SJCRH30 (cell line): ENCODE data around the gene SACS. TPM values are rescaled to one million over a fixed set of nuclear protein-coding genes. Genes with fewer than 3 reads are reported as not detected.

Source experiments
- DNase-seq, 2 experiments: peaks; one replicate each; pipeline ENCODE4 v3.0.0-alpha.2; 2015 to 2020
- H3K27ac ChIP-seq: fragments of 250-450 bp; sonication (Bioruptor Pico); 2 replicates; pipeline ENCODE4 v1.5.1; 2020; ENCODE audit warnings: mild to moderate bottlenecking, moderate library complexity
- H3K27me3 ChIP-seq: fragments of 250-450 bp; sonication (Bioruptor Pico); 2 replicates; pipeline ENCODE4 v1.5.1; 2020; ENCODE audit warnings: mild to moderate bottlenecking, moderate library complexity
- H3K36me3 ChIP-seq: fragments of 250-450 bp; sonication (Bioruptor Pico); 2 replicates; pipeline ENCODE4 v1.5.1; 2020; ENCODE audit warnings: mild to moderate bottlenecking, moderate library complexity
- H3K4me1 ChIP-seq: fragments of 250-450 bp; sonication (Bioruptor Pico); 2 replicates; pipeline ENCODE4 v1.5.1; 2020; ENCODE audit warnings: mild to moderate bottlenecking, moderate library complexity
- H3K4me3 ChIP-seq: fragments of 250-450 bp; sonication (Bioruptor Pico); 2 replicates; pipeline ENCODE4 v1.5.1; 2020; ENCODE audit warnings: mild to moderate bottlenecking, moderate library complexity
- H3K9me3 ChIP-seq: fragments of 250-450 bp; sonication (Bioruptor Pico); replicated peaks from 2 replicates; pipeline ENCODE4 v1.5.1; 2020; ENCODE audit warnings: mild to moderate bottlenecking, moderate library complexity
- total RNA-seq: library from RNA; depleted of rRNA; stranded (reverse); fragments of >200 nt; shearing (Covaris generic); gene quantifications from 2 replicates; pipeline ENCODE4 v1.2.3, GENCODE V29; 2014

Gene SACS
- total RNA-seq, 1 experiment from 2014 or later = 107 TPM

DNA sequence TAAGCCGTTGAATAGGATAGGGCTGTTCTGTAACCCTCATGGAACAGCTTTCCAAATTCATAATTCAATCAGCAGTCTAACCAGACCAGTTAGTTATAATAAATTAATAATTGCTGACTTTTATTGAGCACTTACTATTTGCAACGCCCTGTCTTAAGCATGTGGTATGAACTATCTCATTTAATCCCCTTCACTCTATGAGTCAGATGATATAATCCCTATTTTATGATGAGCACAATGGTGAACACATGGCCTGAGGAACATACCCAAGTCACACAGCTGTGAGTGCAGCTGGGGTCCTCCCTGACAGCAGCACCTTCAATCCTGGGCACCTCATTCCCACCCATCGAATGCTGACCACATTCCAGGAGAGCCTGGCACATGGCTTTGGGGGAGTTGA, 28.0 kb upstream of the SACS start:
- Histone ChIP-seq H3K27ac (no peak overlapping the region), H3K27me3 (no peaks in the 10 kb centered on the region), H3K36me3 (no peaks in the 10 kb centered on the region), H3K4me1 (no peaks in the 10 kb centered on the region), H3K4me3 (no peak overlapping the region), H3K9me3 (no peaks in the 10 kb centered on the region)
- DNase-seq = no peak

DNA sequence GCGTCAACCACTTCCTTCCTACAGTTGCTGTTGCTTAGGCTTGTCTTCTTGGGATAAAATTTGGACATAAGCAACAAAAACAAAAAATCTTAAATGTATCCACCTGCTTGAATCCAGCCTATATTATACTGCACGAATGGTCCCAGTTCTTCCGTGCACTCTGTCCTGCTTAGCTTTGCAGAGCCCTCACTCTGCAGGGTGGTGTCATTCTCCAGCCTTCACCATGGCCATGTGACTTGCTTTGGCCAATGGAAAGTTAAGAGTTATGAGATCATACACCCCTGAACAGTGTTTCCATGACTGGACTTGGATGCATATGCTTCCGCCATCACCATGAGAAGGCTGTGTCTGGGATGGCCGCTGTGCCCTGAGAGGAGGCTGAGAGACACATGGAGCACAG, 27.4 kb upstream of the SACS start:
- no peak for DNase-seq
- H3K36me3 ChIP-seq = no peaks in the 10 kb centered on the region
- no peak overlapping the region for H3K27ac ChIP-seq
- H3K9me3 ChIP-seq = no peaks in the 10 kb centered on the region
- H3K4me3 ChIP-seq = no peak overlapping the region
- H3K27me3 ChIP-seq = no peaks in the 10 kb centered on the region
- H3K4me1 ChIP-seq = no peaks in the 10 kb centered on the region

DNA sequence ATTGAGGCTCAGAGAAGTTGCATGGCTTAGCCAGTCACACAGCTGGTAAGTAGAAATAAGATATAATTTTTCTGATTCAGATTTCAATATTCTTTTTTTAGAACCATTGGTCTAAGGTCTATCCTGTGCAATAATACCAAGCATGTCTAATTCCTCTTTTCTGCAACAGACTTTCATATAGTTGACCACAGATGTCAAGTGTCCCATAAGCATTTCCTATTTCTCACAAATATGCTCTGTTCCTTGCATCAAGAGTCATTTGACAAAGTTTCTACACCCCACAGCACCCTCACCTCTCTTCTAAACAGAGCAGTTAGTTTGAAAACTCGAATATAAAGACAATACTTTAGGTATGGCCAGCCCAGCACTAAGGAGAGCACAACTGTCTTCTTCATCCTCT, 26.8 kb upstream of the SACS start:
- Histone ChIP-seq H3K4me3 (no peak overlapping the region), H3K27me3 (no peaks in the 10 kb centered on the region), H3K9me3 (no peaks in the 10 kb centered on the region), H3K36me3 (no peaks in the 10 kb centered on the region), H3K27ac (no peak overlapping the region), H3K4me1 (no peaks in the 10 kb centered on the region)
- no peak for DNase-seq

DNA sequence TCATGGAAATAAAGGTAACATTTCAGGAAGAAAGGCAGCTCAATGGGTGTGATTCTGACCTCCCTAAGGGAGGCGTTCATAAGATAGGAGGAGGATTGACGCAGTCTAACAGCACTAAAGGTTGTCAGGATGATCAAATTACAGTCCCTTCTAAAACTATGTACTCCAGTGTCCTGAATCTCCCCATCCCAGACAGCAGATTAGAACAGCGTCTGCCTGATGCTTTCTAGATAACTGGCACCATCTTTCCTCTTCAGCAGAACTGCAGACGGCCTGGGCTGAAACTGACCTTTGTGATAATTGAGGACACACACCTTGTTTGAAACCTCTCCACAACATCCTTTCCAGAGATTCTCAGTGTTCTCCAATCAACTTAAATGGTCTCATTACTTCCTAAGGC, 25.5 kb upstream of the SACS start:
- H3K9me3 ChIP-seq = no peaks in the 10 kb centered on the region
- no peak overlapping the region for H3K4me3 ChIP-seq
- no peak for DNase-seq
- no peaks in the 10 kb centered on the region for H3K4me1 ChIP-seq
- no peaks in the 10 kb centered on the region for H3K36me3 ChIP-seq
- no peak overlapping the region for H3K27ac ChIP-seq
- no peaks in the 10 kb centered on the region for H3K27me3 ChIP-seq

DNA sequence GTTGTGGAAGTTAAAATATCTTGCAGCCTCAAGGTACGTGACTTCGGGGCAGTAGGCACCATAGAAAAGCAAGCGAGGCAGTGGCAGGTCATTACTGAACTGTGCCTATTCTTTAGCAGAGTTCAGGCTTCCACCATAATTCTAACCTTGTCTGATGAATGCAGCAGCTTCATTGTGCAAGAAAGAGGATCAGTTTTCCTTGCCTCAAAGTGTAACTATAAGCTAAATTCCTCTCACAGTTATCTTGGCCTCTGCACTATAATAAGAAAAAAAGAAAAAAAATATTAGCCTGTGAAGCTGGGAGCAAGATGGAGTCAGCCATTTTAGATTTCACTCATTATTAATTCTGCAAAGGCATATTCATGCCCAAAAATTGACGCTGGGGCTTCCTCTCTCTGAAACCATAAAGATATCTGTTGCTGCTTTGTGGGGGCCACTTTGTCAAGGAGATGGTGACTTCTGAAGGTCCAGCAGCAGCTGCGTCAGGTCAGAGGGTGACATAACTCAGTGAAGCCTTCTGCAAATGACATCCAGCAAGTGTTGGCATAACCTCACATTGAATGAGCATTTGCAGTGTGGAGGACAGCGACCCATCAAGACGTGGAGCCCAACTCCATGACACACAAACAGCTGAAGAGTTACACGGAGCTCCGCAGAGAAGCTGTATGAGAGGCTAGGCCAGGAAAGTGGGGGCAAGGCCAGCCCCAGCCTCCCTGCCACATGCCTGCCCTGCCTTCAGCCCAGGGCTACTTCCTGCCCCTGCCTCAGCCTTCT, 23.1 kb upstream of the SACS start:
- Histone ChIP-seq H3K27ac (no peak overlapping the region), H3K4me1 (peaks cover under 1% of the 10 kb centered on the region), H3K4me3 (no peak overlapping the region), H3K9me3 (no peaks in the 10 kb centered on the region), H3K36me3 (no peaks in the 10 kb centered on the region), H3K27me3 (no peaks in the 10 kb centered on the region)
- DNase-seq = no peak

DNA sequence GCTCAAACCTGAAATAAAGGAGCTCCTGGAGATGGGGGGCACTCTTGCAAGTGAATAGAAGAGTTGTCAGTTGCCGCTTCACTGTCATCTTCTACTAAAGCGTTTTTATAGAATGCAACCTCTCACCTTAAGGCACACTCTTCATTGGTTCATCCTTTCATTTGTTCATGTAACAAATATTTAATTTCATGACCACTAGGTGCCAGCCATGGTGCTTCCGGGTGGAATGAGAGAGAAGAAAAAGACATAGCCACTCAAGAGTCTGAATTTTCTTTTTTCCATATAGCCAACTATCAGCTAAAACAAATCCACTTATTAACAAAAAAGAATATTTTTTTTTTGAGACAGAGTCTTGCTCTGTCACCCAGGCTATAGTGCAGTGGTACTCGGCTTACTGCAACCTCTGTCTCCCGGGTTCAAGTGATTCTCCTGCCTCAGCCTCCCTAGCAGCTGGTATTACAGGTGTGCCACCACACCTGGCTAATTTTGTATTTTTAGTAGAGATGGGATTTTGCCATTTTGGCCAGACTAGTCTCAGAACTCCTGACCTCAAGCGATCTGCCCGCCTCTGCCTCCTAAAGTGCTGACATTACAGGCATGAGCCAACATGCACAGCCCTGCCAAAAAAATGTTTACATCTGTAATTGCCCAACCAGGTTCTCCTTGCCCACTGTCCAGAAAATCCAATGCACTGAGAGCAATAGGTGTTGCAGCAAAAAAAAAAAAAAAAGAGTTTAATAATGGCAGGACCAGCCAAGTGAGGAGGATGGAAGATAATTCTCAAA, 22.1 kb upstream of the SACS start:
- no peak for DNase-seq
- H3K4me3 ChIP-seq = no peak overlapping the region

DNA sequence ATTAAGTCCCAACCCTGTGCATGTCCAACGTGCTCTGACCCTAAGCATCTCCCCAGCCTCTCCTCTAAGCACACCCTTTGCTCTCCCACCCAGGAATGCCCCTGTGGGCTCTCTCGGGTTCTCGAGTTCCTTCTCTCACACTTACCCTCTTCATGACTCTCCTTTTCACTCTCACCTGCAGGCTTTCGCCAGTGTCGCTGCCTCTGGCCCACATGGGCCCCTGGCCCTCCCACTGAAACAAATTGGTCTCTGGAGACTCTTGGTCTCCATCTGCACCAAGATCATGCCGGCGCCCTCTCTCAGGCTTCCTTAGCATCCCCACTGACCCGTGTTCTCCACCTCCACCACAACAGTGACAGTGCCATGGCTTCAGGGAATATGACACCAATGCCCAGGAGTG, 19.6 kb upstream of the SACS start:
- H3K27me3 ChIP-seq = no peaks in the 10 kb centered on the region
- DNase-seq = no peak
- no peaks in the 10 kb centered on the region for H3K36me3 ChIP-seq
- no peaks in the 10 kb centered on the region for H3K9me3 ChIP-seq
- H3K4me3 ChIP-seq = no peak overlapping the region
- peaks cover 31% of the 10 kb centered on the region for H3K4me1 ChIP-seq
- H3K27ac ChIP-seq = no peak overlapping the region

More for the DNA sequence above, 22.1 kb upstream of the SACS start:
- no peaks in the 10 kb centered on the region for H3K27me3 ChIP-seq
- peaks cover 11% of the 10 kb centered on the region for H3K4me1 ChIP-seq
- no peaks in the 10 kb centered on the region for H3K36me3 ChIP-seq
- no peaks in the 10 kb centered on the region for H3K9me3 ChIP-seq
- no peak overlapping the region for H3K27ac ChIP-seq

DNA sequence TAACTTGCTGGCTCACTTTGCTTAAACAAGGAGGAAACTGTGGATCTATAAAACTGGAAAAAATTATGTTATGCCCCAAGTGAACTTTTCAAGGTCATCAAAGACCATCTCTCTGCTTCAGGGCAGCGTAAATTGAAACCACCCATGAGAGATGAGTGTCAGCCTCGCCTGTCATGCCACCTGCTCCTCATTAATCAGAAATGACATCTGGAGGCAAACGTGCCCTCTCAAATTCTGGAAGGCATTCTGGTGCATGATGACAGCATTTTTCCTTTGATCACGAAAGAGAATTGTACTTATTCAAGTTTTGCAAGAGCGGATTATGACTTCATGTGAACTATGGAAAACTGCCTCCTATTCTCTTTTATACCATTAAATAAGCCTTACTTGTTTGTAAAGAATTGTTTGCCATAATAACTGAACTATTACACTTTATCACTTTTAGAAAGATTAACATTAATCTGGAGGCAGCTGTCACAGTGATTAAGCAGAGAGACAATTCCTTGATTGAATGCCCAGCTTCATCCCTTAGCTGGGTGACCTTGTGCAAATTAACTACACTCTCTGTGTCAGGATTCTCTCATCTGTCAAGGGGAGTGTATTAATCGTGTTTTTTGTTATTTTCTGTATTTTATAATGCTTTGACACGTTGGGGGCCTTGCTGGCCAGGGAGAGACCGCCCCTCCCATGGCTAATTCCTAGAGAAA, 17.0 kb upstream of the SACS start:
- Histone ChIP-seq H3K36me3 (no peaks in the 10 kb centered on the region), H3K4me1 (peaks cover 35% of the 10 kb centered on the region), H3K27ac (peak overlapping the region; percentile 67), H3K4me3 (no peak overlapping the region), H3K27me3 (no peaks in the 10 kb centered on the region), H3K9me3 (no peaks in the 10 kb centered on the region)
- DNase-seq = peak; percentile 94 to 99

DNA sequence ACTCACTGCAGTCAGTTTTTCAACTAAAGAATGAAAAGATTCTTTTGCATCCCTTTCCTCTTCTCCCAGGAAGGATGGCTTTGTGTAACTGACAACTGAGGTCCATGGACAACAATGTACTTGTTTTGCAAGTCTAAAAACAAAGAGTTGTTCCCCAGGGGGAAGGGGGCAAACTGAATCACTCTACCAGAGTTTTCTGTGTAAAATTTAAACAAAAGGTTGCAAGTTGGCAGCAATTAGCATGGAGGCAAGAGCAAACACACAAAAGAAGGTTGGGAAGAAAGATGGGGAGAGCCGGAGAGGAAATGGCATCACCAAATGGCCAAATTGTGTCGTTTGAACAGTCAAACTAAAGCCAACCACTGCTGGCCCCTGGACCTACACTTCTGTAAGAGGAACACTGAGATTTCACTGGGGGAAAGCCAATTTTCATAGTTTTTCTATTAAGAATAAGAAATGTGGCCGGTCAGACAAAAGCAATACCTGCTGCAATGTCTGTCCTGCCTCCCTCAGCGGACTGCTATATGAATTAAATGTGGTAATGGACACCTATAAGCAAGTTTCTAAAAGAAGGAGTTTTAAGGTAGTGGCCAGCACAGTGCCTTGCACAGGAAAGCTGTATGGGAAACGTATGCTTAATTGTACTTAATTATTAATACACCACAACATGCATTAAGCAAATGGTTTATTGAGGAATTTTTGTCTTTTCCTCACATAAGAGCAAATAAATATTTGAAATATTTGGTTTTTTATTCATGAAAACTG, 16.1 kb upstream of the SACS start:
- no peak overlapping the region for H3K4me3 ChIP-seq
- peak in 1 of 2 experiments; percentile 60 for DNase-seq
- H3K36me3 ChIP-seq = no peaks in the 10 kb centered on the region
- H3K4me1 ChIP-seq = peaks cover 35% of the 10 kb centered on the region
- H3K27me3 ChIP-seq = no peaks in the 10 kb centered on the region
- 0 out of 2 replicates have a peak, but pooled peaks cover 4% of the 10 kb centered on the region for H3K9me3 ChIP-seq
- H3K27ac ChIP-seq = peak overlapping the region; percentile 67

DNA sequence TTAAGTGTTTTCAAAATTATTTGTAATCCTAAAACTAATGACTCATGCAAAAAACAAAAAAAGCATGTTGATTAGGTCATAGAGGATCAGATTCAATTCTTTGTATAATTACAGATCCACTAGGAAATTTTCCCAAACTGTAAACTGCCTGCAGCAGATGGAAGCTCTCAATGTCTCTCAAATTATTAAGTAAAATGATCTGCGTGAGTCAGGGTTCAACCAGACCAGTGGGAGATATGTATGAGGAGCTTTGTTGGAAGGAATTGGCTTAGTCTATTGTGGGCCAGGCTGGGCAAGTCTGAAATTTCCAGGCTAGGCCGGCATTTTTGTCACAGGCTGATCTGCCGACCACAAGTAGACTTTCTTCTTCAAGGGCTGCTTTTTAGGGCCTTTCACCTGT, 14.4 kb upstream of the SACS start:
- H3K4me1 ChIP-seq = peaks cover 35% of the 10 kb centered on the region
- H3K36me3 ChIP-seq = no peaks in the 10 kb centered on the region
- no peaks in the 10 kb centered on the region for H3K27me3 ChIP-seq
- H3K4me3 ChIP-seq = no peak overlapping the region
- H3K9me3 ChIP-seq = 0 out of 2 replicates have a peak, but pooled peaks cover 5% of the 10 kb centered on the region
- H3K27ac ChIP-seq = peak overlapping the region; percentile 67
- peak; percentile 92 to 97 for DNase-seq

DNA sequence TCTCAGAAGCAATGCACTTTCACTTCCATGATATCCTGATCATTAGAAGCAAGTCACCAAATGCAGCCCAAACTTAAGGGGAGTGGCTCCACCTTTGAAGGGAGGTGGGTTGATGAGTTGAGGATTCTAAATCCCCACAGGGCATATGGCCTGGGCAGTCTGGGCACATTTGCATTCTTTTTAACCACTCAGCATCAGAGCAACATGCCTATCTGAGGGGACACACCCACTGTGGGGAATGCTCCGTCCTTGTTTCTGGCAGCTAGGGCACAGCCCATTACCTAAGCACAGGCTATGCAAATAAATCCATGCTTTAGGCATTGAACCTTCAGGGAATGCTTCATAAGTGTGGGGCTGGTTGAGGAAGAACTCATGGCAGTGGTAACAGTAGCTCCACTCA, 12.3 kb upstream of the SACS start:
- Histone ChIP-seq H3K9me3 (0 out of 2 replicates have a peak, but pooled peaks cover 5% of the 10 kb centered on the region), H3K27me3 (no peaks in the 10 kb centered on the region), H3K4me1 (peaks cover 27% of the 10 kb centered on the region), H3K4me3 (no peak overlapping the region), H3K27ac (no peak overlapping the region), H3K36me3 (no peaks in the 10 kb centered on the region)
- DNase-seq = no peak

DNA sequence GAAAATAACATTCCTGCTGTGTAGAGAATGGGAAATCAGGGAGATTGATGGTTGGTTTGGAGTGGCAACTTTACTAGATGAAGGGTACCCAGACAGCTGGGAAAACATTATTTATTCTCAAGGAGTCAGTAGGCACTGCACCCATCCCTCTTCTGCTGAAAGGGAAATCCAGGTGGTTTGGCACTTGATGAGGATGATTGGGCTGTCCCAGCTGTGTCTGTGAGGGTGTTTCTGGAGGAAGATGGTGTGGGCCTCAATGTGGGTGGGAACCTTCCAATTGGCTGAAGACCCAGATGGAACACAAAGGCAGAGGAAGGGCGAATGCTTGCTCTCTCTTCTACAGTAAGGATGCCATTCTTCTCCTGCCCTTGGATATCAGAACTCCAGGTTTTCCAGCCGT, 10.4 kb upstream of the SACS start:
- Histone ChIP-seq H3K9me3 (0 out of 2 replicates have a peak, but pooled peaks cover 5% of the 10 kb centered on the region), H3K27me3 (no peaks in the 10 kb centered on the region), H3K36me3 (no peaks in the 10 kb centered on the region), H3K4me1 (peaks cover 10% of the 10 kb centered on the region), H3K27ac (no peak overlapping the region), H3K4me3 (no peak overlapping the region)
- DNase-seq = no peak

DNA sequence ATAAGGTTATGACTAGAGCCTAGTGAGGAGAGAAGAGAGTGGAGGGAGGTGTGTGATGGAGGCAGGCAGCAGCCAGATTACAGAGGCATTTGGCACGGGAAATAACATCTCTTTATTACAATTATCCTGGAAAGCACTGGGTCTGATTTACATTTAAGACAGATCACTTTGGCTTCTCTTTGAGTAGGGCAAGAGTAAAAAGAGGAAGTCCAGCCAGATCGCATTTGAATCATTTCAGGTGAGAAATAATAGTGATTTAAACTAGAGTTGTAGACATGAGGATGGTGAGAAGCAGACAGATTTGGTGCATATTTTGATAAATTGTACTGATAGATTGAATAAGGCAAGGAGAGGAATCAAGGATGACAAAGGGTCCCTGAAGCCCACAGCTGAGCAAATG, 9.6 kb upstream of the SACS start:
- H3K27ac ChIP-seq = no peak overlapping the region
- no peak for DNase-seq
- H3K27me3 ChIP-seq = no peaks in the 10 kb centered on the region
- no peak overlapping the region for H3K4me3 ChIP-seq
- no peaks in the 10 kb centered on the region for H3K36me3 ChIP-seq
- 0 out of 2 replicates have a peak, but pooled peaks cover 5% of the 10 kb centered on the region for H3K9me3 ChIP-seq
- peaks cover 4% of the 10 kb centered on the region for H3K4me1 ChIP-seq

DNA sequence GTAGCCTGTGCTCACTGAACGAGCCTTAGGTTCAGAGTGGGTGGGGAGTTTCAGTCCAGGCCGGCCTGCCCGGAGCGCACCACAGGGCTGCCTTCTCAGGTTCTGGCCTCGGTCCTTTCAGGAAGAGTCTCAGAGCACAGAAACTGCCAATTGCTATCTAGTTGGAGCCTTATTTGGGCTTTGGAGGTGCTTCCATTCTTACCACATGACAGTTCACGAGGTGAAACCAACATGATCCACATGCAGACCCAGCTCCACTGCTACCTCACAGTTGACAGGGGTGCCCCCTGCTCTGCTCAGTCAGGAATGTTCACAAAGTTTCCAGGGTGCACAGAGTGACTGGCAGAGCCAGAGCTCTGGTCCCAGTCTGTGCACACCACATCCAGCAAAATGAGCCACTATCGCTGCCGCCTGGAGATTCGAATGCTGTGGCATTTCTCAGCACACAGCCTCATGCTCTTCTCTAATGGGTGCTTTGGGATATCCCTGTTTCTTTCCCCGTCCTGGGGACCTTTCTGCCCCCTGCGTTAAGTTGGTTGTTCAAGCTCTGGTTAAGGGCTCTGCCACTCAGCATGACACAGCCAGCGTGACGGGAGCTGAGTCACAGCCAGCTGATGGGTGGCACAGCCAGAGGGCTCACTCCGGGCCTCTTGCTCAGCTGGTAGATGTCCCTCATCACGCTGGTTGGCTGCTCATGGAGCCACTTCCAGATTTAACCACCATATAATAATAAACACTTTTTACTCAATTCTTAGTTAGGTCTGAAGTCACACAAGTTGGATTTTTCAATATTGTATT, 7.5 kb upstream of the SACS start:
- no peak for DNase-seq
- Histone ChIP-seq H3K36me3 (no peaks in the 10 kb centered on the region), H3K4me1 (no peaks in the 10 kb centered on the region; the same call in 1 of the 2 replicates), H3K27me3 (no peaks in the 10 kb centered on the region), H3K4me3 (no peak overlapping the region), H3K27ac (no peak overlapping the region), H3K9me3 (0 out of 2 replicates have a peak, but pooled peaks cover 5% of the 10 kb centered on the region)
